SK-N-MC (cell line): ENCODE measurements around the gene FOXD4L6.
"Not testable (repeated sequence)": the region's sequence is repeated elsewhere in the genome, so short reads cannot be mapped to it uniquely, and the experiment has no call there.

Source experiments
- EZH2 ChIP-seq: fragments of 200-600 bp; sonication (generic); IDR thresholded peaks from one replicate; pipeline ENCODE4 v1.6.1; 2017; ENCODE audit warnings: antibody characterized with exemption
- POLR2AphosphoS5 ChIP-seq: IDR thresholded peaks from 2 replicates; pipeline ENCODE4 v1.6.1; 2012; ENCODE audit warnings: mild to moderate bottlenecking, low read depth, low read length, borderline replicate concordance

- TF ChIP-seq POLR2AphosphoS5, EZH2: not testable (repeated sequence)
Measured at GRCh38 chr9:41106472-41107116, 21.9 kb downstream of the FOXD4L6 start.
